Heart right ventricle (tissue), 16 donors: ENCODE data around the gene RESP18. TPM values are rescaled to one million over a fixed set of nuclear protein-coding genes. Genes with fewer than 3 reads are reported as not detected.

Experiments used
- ATAC-seq, 8 donors: fragments of 200-7000 bp; cut with Tn5 transposase; one replicate each; pipeline ENCODE4 v1.9.1; 2020; ENCODE audit warnings: mild to moderate bottlenecking in 8 of 8, moderate library complexity in 8 of 8, moderate number of reproducible peaks in 1 of 8
- DNase-seq, 2 donors: peaks; one replicate each; pipeline ENCODE4 v3.0.0-alpha.2; 2020
- H3K27ac ChIP-seq, 10 donors: fragments of 200-600 bp; sonication (generic) in 2 of 10; one replicate each; pipeline versions ENCODE4 v1.5.0 to v1.8.0; 2020 to 2022; ENCODE audit warnings: mild to moderate bottlenecking in 3 of 10
- H3K27me3 ChIP-seq, 7 donors: fragments of 200-600 bp; one replicate each; pipeline ENCODE4 v1.8.0; 2021 to 2022; ENCODE audit warnings: mild to moderate bottlenecking in 2 of 7
- H3K36me3 ChIP-seq, 9 donors: fragments of 200-600 bp; sonication (generic) in 1 of 9; one replicate each; pipeline versions ENCODE4 v1.5.0 to v1.8.0; 2020 to 2022; ENCODE audit warnings: mild to moderate bottlenecking in 2 of 9
- H3K4me1 ChIP-seq, 9 donors: fragments of 200-600 bp; sonication (generic) in 1 of 9; one replicate each; pipeline versions ENCODE4 v1.5.0 to v1.8.0; 2020 to 2022; ENCODE audit warnings: mild to moderate bottlenecking in 4 of 9
- H3K4me3 ChIP-seq, 10 donors: fragments of 200-600 bp; sonication (generic) in 2 of 10; one replicate each; pipeline versions ENCODE4 v1.5.0 to v1.8.0; 2020 to 2022; ENCODE audit warnings: mild to moderate bottlenecking in 7 of 10, moderate library complexity in 2 of 10
- H3K9me3 ChIP-seq, 11 donors: fragments of 200-600 bp in 10 of 11; sonication (generic) in 2 of 11; one replicate each; pipeline versions ENCODE4 v1.5.0 to v1.8.0; 2013 to 2022; ENCODE audit warnings: mild to moderate bottlenecking in 2 of 11, control low read depth in 1 of 11, moderate library complexity in 1 of 11
- WGBS, 2 donors: extraction: QIAGEN DNeasy Blood & Tissue Kit; methylation state at CpG; one replicate each; pipeline ENCODE4 v1.1.7; 2013; ENCODE audit warnings: inconsistent platforms in 1 of 2; 5-methylcytosine and 5-hydroxymethylcytosine counted together
- intact Hi-C, 10 donors: fragments of 100-400 bp; cut with DNase I; formaldehyde crosslinking; loops; one replicate each; pipeline versions ENCODE4 v1.11.1 to v1.14.2; 2022
- polyA plus RNA-seq, 2 donors: library from polyadenylated mRNA; stranded (reverse); fragments of 200-250 nt; gene quantifications; one replicate each; pipeline ENCODE4 v1.2.3, GENCODE V29; 2013
- total RNA-seq, 10 donors: library from RNA; stranded (reverse); fragmentation: NEBNext Ultra II Directional in 3 of 10; extraction: Animal tissue kit (Norgen Biotek cat#: 25700) in 3 of 10; gene quantifications; one replicate each; pipeline versions ENCODE4 v1.2.1 to v1.2.4, GENCODE V29; 2021 to 2023
- TF ChIP-seq, protein P1 (sequence below), 9 donors: fragments of 200-600 bp; sonication (generic) in 2 of 9; IDR thresholded peaks; one replicate each; pipeline versions ENCODE4 v1.5.0 to v1.8.0; 2021 to 2022; ENCODE audit warnings: antibody characterized with exemption in 9 of 9, mild to moderate bottlenecking in 5 of 9, moderate library complexity in 1 of 9
- donor health status: Arrhythmogenic right ventricular cardiomyopathy.
- donor health status: ischemic (EF 13 %, LVEDD 7.1; RV severe dilation, severe dysfunction).
- donor health status: healthy with polysubstance abuse.
- donor health status: DM: no; HTN: yes; CAD: no.
- donor health status: DM: no; HTN: no; CAD: no.
- donor health status: ischemic (EF 25% LVEDD 6.9; RV normal size, moderate dysfunction).
- donor health status: ischemic (EF 25% LVEDD 5.7; RV mildly dilated, moderate dysfunction).
- donor health status: healthy.
- donor health status: DM: yes; HTN: yes; CAD: no.
- donor health status: Ischemic cardiomyopathy.
- donor health status: ischemic (EF 35%, LVEDD 5.7; RV mildly dilated, moderate dysfunction).
- donor health status: nonischemic (EF 11% LVEDD 7.7; RV severe dilation, severe dysfunction).
- donor health status: DM: yes; HTN: yes; CAD: no.
- donor health status: PGD.
- donor health status: ischemic (EF 29% LVEDD 5.4; RV normal size, mild dysfunction).
- donor health status: nonischemic (EF 23%, LVEDD 6.1; RV moderate dilation, normal function).

The RESP18 gene
- total and polyA plus RNA-seq, 12 donors = not detected

DNA sequence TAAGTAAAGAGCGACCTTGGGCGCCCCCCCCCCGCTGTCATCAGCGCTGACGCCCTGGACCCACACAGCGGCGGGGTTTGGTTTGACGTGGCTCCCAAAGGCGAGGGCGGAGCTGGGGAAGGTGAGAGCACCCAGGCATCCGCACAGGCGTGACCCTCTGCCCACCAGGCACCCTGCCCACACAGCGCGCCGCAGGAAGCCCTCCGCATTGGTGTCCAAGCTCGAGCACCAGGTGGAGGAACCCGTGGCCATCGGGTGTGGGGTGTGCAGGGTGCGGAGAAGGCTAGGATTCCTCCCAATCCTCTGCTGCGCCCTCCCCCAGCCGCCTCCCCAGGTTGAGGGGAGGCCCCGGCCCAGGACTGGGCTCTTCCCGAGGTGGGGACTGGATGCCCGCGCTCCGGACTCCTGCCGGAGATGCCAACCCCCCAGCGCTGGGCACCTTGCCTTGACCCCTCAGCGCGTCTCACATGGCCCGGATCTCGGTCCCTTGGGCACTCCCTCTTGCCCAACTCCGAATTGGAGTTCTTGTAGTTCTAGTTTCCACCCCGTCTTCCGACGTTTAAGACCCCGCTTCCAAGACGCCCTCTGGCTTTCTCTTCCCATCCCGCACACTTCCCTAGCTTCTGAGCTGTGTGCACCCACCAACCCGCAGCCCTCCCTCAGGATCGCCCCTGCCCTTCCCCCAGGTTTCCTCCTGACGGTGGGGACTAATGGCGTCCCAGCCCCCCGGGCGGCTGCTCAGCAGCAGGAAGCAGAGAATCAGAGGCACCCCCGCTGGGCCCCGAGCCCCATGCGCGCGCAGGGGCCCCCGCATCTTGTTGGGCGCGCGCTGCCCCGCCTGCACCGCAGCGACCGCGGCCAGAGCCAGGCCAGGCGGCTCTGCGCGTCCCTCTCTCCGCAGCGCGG lies 25.9 kb upstream of the RESP18 start:
- Histone ChIP-seq H3K27me3 (peaks cover 9 to 66% (median 51%) of the 10 kb centered on the region in 7 donors), H3K4me3 (peak overlapping the region in 8 of 10 donors; percentile 15 to 40 (median 31))
- WGBS, 2 donors = 3% methylated on average over 61 to 66 of the region's 66 CpGs

DNA sequence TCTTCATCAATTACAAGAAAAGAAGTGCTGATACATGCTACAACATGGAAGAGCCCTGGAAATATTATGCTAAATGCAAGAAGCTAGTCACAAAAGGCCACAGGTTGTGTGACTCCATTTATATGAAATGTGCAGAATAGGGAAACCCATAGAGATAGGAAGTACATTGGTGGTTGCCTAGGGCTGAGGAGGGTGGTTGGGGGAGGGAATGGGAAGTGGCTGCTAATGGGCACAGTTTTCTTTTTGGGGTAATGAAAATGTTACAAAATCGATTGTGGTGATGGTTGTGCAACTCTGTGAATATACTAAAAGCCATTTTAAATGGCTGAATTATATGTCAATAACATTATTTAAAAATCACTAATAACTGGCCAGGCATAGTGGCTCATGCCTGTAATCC lies 24.3 kb upstream of the RESP18 start:
- H3K4me3 ChIP-seq = no peak overlapping the region
- WGBS, 2 donors = 72% methylated on average over 1 of the region's 1 CpG
- intact Hi-C loops = no loop called here

More for the DNA sequence above, 25.9 kb upstream of the RESP18 start:
- peaks cover 0 to 31% (median 11%) of the 10 kb centered on the region in 9 donors for H3K4me1 ChIP-seq
- no peak for DNase-seq
- H3K27ac ChIP-seq = no peak overlapping the region
- ATAC-seq = peak in 3 of 8 donors; percentile 19 to 42 (median 28)
- no peaks in the 10 kb centered on the region for H3K36me3 ChIP-seq
- intact Hi-C loops = no loop called here
- TF ChIP-seq, protein P1, sequence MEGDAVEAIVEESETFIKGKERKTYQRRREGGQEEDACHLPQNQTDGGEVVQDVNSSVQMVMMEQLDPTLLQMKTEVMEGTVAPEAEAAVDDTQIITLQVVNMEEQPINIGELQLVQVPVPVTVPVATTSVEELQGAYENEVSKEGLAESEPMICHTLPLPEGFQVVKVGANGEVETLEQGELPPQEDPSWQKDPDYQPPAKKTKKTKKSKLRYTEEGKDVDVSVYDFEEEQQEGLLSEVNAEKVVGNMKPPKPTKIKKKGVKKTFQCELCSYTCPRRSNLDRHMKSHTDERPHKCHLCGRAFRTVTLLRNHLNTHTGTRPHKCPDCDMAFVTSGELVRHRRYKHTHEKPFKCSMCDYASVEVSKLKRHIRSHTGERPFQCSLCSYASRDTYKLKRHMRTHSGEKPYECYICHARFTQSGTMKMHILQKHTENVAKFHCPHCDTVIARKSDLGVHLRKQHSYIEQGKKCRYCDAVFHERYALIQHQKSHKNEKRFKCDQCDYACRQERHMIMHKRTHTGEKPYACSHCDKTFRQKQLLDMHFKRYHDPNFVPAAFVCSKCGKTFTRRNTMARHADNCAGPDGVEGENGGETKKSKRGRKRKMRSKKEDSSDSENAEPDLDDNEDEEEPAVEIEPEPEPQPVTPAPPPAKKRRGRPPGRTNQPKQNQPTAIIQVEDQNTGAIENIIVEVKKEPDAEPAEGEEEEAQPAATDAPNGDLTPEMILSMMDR (IDR thresholded peaks at IDR 0.05) = no peak
- no peaks in the 10 kb centered on the region for H3K9me3 ChIP-seq

DNA sequence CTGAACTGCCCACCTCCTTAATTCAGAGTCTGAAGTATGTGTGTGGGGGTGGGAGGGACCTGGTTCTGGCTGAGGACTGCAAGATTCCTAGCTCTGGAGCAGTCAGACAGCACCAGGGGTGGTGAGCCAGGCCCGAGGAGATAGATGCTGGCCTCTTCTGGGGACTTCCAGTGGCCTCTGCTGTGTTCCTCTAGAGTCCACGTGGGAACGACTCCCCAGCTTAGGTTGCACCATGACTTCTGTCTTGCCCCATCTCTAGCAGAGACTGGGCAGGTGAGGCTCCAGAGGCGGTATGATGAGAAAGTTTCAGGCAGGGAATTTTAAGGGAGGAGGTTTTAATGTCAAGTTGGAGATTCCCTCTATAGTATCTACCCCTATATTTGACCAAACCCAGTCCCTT lies 22.0 kb upstream of the RESP18 start:
- Histone ChIP-seq H3K36me3 (no peaks in the 10 kb centered on the region), H3K4me3 (no peak overlapping the region), H3K27me3 (peaks cover 9 to 84% (median 57%) of the 10 kb centered on the region in 7 donors), H3K4me1 (peaks cover 0 to 19% (median 10%) of the 10 kb centered on the region in 9 donors), H3K27ac (no peak overlapping the region), H3K9me3 (no peaks in the 10 kb centered on the region)
- WGBS, 2 donors = 69 to 80% methylated on average over 4 of the region's 4 CpGs
- DNase-seq (no peak), ATAC-seq (no peak)
- intact Hi-C loops = no loop called here
- TF ChIP-seq, protein P1 (IDR thresholded peaks at IDR 0.05) = no peak

More for the DNA sequence above, 24.3 kb upstream of the RESP18 start:
- DNase-seq (no peak), ATAC-seq (no peak)
- Histone ChIP-seq H3K4me1 (peaks cover 0 to 19% (median 10%) of the 10 kb centered on the region in 9 donors), H3K36me3 (no peaks in the 10 kb centered on the region), H3K27me3 (peaks cover 9 to 73% (median 56%) of the 10 kb centered on the region in 7 donors), H3K27ac (no peak overlapping the region), H3K9me3 (no peaks in the 10 kb centered on the region)
- TF ChIP-seq, protein P1 (IDR thresholded peaks at IDR 0.05) = no peak

DNA sequence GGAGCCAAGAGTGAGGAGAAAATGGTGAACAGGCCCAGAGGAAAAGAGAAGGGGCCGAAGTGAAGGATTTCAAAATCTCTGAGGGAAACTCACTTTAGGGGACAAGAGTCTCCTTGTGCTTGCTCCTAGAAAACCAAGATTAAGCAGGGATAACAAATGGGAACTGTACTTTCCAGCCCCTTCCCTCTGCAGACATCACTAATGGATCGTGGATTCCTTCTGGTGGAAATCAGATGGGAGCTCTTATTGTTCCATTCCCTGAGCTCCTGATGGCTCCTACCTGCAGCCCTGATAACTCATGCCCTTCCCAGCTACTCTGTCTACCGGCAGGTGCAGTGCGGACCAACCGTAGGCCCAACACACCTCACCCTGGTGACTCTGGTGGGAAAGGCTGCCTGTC lies 20.6 kb upstream of the RESP18 start:
- intact Hi-C loops = no loop called here
- no peak overlapping the region for H3K4me3 ChIP-seq
- H3K36me3 ChIP-seq = no peaks in the 10 kb centered on the region
- no peak overlapping the region for H3K27ac ChIP-seq
- peaks cover 3 to 79% (median 50%) of the 10 kb centered on the region in 7 donors for H3K27me3 ChIP-seq
- TF ChIP-seq, protein P1 (IDR thresholded peaks at IDR 0.05) = no peak
- 82 to 90% methylated on average over 5 of the region's 5 CpGs for WGBS, 2 donors
- DNase-seq (no peak), ATAC-seq (no peak)
- peaks cover 0 to 11% (median 3%) of the 10 kb centered on the region in 9 donors for H3K4me1 ChIP-seq
- no peaks in the 10 kb centered on the region for H3K9me3 ChIP-seq
